HG03460 (cell line): ENCODE data around the gene TMEM87A.

Experiments used
- ATAC-seq: cut with Tn5 transposase; IDR thresholded peaks from one replicate; pipeline ENCODE4 v1.9.1; 2021; ENCODE audit not compliant: unreplicated experiment

TMEM87A gene

GRCh38 chr15:42166225-42166940 lies 106.8 kb downstream of the TMEM87A start:
- no peak for ATAC-seq

GRCh38 chr15:42165106-42165505 lies 108.1 kb downstream of the TMEM87A start:
- no peak for ATAC-seq

GRCh38 chr15:42163947-42164550 lies 109.2 kb downstream of the TMEM87A start:
- ATAC-seq: no peak

- ATAC-seq: no peak
Observed at GRCh38 chr15:42163291-42163690, 109.9 kb downstream of the TMEM87A start.
